GM12892 (cell line): ENCODE measurements around the gene MLLT6.

Experiments
- POLR2AphosphoS5 ChIP-seq: IDR thresholded peaks from 2 replicates; pipeline ENCODE4 v1.6.1; 2011; ENCODE audit warnings: low read depth, low read length, control low read depth
- TAF1 ChIP-seq: IDR thresholded peaks from 2 replicates; pipeline ENCODE4 v1.6.1; 2011; ENCODE audit warnings: low read depth, mild to moderate bottlenecking, control low read depth, low read length, borderline replicate concordance

GRCh38 chr17:38693700-38694329 is 11.3 kb upstream of the MLLT6 start:
- TF ChIP-seq POLR2AphosphoS5 (no peak), TAF1 (no peak)
